GM19463 (cell line): ENCODE measurements around the gene JPH4.

Experiments used
- ATAC-seq: cut with Tn5 transposase; IDR thresholded peaks from one replicate; pipeline ENCODE4 v1.9.1; 2021; ENCODE audit warnings: mild to moderate bottlenecking, moderate library complexity; ENCODE audit not compliant: unreplicated experiment

Gene JPH4

GRCh38 chr14:23580152-23580926 is 1.7 kb upstream of the JPH4 start:
- ATAC-seq, result no peak

- no peak for ATAC-seq
These were observed 1.1 kb upstream of the JPH4 start for GRCh38 chr14:23579739-23580138.

- ATAC-seq, result no peak
These were observed 681 bp upstream of the JPH4 start for GRCh38 chr14:23579311-23579630.

GRCh38 chr14:23577710-23578392 is 739 bp downstream of the JPH4 start:
- ATAC-seq, result no peak

- ATAC-seq, result no peak
These were observed 1.4 kb downstream of the JPH4 start for GRCh38 chr14:23577004-23577681.

- no peak for ATAC-seq
These were observed 5.1 kb downstream of the JPH4 start for GRCh38 chr14:23573384-23574015.

- no peak for ATAC-seq
These were observed 5.8 kb downstream of the JPH4 start for GRCh38 chr14:23572836-23573235.

- ATAC-seq, result no peak
These were observed 6.1 kb downstream of the JPH4 start for GRCh38 chr14:23572524-23572828.

GRCh38 chr14:23571701-23572523 is 6.7 kb downstream of the JPH4 start:
- ATAC-seq, result no peak

GRCh38 chr14:23570806-23571483 is 7.6 kb downstream of the JPH4 start:
- no peak for ATAC-seq

- ATAC-seq, result no peak
These were observed 9.0 kb downstream of the JPH4 start for GRCh38 chr14:23569443-23570151.

- no peak for ATAC-seq
These were observed 9.8 kb downstream of the JPH4 start for GRCh38 chr14:23568600-23569331.

GRCh38 chr14:23568021-23568599 is 10.5 kb downstream of the JPH4 start:
- no peak for ATAC-seq

GRCh38 chr14:23567186-23568020 is 11.2 kb downstream of the JPH4 start, which contains the start of gene AP1G2:
Gene AP1G2 (minus strand): TSS chr14:23567791. CDS start chr14:23567314, 477 bp downstream.
- ATAC-seq, result peak; percentile 94

GRCh38 chr14:23566778-23567185 is 11.8 kb downstream of the JPH4 start:
- ATAC-seq, result no peak

- ATAC-seq, result no peak
These were observed 12.3 kb downstream of the JPH4 start for GRCh38 chr14:23566112-23566777.

- no peak for ATAC-seq
These were observed 13.0 kb downstream of the JPH4 start for GRCh38 chr14:23565626-23566025.
